CD4-positive, alpha-beta T cell treated with Interferon alpha-2 for 1 hour (primary cell): ENCODE data around the gene CCDC137.

Experiments
- DNase-seq, 2 donors: peaks; one replicate each; pipeline ENCODE4 v3.0.0-alpha.2; 2020 to 2022

CCDC137 gene

DNA sequence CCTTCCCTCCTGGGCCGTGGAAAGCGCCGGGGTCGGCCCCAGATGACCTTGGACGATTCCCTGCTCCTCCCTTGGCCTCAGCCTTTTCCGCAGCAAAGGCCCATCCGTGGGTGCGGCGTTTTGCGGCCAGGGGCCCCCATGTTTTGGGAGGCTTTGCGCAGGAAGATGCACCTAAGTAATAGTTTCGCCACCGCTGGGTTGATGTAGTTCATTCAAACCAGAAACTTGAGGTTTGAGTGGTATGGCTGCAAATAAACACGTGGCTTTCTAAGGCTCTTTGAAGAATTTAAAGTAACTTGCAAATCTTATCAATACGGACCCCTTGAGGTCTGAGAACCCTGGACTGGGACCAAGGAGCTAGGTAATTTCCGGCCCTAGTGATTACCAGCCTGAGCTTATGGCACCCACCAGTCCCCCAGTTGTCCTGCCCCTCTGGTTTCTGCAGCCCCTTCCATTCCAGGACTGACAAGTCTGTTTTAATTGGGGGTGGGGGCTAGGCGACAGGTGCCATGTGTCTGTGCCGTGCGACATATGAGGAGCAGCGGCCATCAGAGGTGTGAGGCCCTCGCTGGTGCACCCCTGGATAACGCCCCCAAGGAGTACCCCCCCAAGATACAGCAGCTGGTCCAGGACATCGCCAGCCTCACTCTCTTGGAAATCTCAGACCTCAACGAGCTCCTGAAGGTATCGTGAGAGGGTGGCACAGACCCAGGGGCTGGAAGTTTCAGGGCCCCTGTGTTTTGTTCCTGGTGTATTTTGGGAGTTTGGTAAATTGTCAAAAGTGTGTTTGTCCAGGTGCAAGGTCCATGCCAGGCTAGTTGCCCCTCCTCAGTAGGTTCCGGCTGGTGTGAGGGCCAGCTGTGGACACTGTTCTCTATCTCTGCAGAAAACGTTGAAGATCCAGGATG lies 37.5 kb downstream of the CCDC137 start:
- no peak for DNase-seq

DNA sequence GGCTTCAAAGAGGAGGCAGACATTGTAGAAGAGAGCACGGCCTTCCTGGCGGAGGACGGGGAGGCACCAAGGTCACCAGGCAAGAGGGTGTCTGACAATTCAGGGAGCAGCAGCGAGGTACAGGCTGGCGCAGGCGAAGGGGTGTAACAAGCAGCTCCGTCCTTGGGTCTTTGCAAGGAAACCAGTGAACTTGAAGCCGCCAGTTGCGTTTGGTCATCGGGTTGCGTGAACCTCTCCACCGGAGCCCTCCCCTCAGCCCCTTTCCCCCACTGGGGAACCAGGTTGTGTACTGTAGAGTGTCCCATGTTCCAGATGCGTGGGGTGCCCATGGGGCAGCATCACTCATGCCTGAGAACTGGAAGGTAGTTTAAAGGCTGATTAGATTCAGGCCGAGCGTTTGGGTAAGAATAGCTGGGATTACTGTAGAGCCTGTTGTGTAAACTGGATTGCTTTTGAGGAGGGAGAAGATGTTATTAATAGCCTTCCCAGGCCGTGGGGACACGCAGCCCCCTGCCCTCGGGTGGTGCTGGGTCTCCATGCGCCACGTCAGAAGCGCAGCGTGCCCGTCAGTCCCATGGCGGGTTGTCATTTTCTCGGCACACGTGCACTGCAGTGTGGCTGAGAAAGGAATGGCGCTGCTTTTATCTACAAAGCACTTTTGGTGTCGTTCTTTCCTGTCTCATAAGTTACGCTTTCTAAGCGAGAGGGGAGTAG lies 39.1 kb downstream of the CCDC137 start:
- DNase-seq, result no peak

GRCh38 chr17:81706232-81706611 lies 39.7 kb downstream of the CCDC137 start:
- DNase-seq, result no peak

- no peak for DNase-seq
Observed at GRCh38 chr17:81706757-81707624, 40.5 kb downstream of the CCDC137 start.

DNA sequence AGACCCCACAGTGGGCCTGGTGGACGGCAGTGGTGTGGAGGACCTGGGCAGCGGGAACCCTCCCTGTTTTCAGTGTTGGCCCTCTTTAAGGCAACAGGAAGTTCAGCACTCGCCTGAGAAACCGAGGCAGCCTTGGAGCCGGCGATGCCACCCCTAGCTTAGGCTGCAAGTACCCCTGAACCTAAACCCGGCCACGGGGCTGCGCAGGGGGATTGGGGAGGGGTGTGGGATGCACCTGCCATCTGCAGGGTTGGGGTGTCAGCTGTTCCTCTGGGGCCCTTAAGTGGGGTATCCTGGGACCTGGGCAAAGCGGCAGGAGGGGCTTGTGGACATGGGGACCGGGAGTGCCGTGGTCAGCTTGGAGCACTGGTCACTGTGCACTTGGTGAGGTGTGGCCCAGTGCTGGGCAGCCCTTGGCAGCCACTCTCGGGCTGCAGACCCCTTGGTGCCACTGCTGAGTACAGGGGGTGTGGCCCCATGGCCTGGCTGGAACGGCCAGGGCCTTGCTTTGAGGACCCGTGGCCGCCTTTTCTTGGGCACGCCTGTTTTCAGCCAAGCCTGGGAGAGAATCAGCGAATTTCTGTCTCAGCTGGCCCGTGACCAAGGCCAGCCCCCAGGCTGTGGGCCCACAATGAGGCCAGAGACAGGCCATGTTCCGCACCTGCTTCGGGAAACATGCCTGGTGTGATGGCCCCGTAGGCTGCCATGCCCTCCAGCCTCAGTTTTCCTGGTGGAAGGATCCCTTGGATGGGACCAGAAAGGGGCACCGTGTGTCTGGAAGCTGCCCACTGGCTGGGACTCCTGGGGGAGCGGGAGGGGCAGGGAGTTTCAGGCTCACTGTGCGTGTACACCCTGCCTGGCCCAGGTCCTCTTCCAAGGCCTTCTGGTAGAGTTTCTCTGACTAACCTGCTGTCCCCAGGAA lies 41.4 kb downstream of the CCDC137 start:
- no peak for DNase-seq

DNA sequence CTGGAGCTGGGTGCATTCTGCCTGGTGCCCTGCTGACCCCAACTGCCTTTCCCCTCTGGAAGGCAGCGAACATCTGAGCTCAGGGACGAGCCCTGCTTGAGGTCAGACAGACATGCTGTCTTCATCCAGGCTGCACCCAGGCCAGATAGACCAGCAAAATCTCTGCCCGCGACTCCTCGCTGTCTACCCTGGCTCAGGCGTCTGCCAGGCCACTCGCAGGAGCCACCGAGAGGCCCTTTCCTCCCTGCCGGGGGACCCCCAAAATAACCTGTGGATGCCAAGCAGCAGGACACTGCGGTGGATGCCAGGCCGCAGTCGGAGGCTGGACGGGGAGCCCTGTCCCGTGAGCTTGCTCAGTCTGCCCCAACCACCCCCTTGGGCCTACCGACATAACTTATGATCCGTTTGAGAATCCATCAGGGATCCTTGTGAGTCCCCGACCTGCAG lies 42.2 kb downstream of the CCDC137 start:
- DNase-seq, result no peak

- DNase-seq, result no peak
Observed at GRCh38 chr17:81710514-81711308, 44.2 kb downstream of the CCDC137 start.

GRCh38 chr17:81711814-81712467 lies 45.4 kb downstream of the CCDC137 start, which contains the start of gene SLC25A10:
SLC25A10 (plus strand) TSS chr17:81712284; CDS start chr17:81712427, 143 bp downstream.
- peak; percentile 70 to 81 for DNase-seq

DNA sequence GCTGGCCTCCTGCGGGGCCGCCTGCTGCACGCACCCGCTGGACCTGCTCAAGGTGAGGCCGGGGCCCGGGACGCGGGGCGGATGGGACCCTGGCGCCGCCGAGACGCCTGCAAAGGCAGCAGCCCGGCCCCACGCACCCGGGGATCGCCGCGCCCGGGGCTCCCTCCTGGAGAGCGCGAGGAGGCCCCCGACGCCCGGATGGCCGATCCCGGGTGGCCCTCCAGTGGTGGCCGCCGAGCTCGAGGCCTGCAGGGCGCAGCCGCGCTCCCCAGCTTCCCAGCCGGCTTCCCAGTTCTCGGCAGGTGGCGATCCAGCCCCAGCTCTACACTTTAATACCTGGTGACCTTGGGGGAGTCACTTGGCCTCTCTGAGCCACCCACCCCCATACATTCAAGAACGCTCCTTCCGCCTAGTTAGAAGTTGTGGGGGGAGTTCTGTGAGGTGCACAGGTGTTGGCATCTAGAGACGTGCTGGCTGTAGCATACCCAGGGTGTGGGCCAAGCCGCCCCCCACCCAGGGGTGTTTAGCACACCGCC lies 46.0 kb downstream of the CCDC137 start:
- no peak for DNase-seq

GRCh38 chr17:81713004-81713555 lies 46.5 kb downstream of the CCDC137 start:
- no peak for DNase-seq

GRCh38 chr17:81713556-81714411 lies 47.2 kb downstream of the CCDC137 start:
- DNase-seq, result no peak

DNA sequence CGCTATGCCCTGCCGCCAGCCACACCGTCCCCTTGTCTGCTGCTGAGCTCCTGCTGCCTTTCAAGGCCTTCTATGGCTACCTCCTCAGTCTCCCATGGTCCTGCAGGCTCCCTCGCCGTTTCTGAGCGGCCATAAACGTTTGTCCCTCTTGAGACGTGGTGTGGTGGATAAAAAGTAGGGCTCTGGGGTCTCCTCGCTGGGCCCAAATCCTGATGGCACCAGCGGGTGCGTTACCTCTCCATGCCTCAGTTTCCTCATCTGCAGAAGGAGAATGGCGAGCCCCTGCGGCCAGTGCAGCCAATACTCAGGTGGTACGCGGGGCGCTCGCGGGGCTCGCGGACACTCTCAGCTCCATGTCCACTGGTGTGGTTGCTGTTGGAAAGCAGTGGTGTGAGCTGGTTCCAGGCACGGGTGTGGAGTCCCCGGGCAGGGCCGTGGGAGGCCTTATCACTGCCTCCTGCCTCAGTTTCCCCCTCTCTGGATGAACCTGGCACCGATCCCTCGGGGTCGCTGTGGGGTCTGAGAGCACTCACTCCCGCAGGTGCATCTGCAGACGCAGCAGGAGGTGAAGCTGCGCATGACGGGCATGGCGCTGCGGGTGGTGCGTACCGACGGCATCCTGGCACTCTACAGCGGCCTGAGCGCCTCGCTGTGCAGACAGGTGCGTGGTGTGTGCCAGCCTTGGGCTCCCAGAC lies 48.0 kb downstream of the CCDC137 start:
- DNase-seq, result no peak

GRCh38 chr17:81715107-81715871 lies 48.8 kb downstream of the CCDC137 start:
- DNase-seq, result no peak

DNA sequence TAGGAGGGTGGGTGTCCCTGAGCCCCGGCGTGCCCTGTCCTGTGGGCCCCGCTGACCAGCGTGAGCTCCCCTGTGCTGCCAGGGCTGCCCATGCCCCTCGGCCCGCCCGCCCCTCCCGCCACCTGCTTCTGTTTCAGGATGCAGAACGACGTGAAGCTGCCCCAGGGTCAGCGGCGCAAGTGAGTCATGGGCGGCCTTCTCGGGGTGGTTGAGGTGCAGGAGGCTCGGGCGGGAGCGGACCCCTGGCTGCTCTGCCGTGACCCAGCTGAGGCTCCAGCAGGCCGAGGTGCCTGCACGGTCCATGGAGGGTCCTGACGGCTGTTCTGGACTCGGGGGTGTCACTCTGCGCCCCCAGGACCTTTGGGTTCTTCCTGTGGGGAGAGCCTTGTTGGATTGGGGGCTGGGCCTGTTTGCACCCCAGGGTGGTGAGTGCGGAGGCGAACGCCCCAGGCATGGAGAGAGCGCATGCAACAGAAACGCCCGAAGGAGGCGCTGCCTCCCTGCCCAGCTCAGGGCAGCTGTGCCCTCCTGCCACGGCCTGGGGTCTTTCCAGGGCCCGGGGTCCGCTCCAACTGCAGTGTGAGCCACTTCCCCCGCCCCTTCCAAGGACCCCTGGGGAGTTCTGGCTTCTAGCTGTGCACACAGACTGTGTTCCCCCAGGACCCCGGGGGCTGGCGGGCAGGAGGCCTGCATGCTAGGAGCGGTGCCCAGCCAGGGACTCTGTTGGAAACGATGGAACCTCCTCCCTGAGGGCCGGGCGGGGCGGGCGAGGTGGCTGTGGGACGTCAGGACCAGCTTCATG lies 49.5 kb downstream of the CCDC137 start:
- no peak for DNase-seq

- no peak for DNase-seq
Observed at GRCh38 chr17:81716674-81716996, 50.1 kb downstream of the CCDC137 start.

DNA sequence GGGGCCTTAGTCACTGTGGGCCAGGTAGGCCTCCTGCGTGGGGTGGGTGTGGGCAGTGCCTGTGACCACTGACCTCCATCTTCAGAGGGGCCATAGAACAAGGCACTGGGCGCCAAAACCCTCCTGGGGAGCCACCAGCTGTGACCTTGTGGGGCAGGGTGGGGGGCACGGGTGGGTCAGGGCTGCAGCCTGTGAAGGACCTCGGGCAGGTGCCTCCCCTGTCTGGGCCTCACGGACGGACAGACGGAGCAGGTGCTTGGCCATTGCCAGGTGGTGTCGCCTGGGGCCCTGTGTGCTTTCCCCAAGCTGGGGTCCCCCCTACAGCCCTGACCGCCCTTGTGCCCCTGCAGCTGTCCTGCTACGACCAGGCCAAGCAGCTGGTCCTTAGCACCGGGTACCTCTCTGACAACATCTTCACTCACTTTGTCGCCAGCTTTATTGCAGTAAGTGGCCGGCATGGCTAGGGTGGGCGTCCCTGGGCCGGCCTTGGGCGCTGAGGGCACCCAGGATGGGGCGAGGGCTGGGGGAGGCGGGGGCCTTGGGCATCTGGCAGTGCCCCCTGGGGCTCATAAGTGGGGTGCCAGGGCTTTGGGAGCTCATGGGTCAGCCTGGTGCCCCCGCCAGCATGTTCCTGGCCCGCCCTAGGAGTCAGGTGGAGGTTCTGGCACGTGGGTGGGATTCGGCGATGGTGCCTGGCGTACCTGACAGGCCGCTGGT lies 50.7 kb downstream of the CCDC137 start:
- no peak for DNase-seq
